GM21786 (cell line): ENCODE data around the gene CCT3.
A peak's percentile ranks its signal among the peaks of the same experiment; 100 is the strongest.

Source experiments
- ATAC-seq: cut with Tn5 transposase; IDR thresholded peaks from one replicate; pipeline ENCODE4 v1.9.1; 2021; ENCODE audit not compliant: unreplicated experiment

Gene CCT3

DNA sequence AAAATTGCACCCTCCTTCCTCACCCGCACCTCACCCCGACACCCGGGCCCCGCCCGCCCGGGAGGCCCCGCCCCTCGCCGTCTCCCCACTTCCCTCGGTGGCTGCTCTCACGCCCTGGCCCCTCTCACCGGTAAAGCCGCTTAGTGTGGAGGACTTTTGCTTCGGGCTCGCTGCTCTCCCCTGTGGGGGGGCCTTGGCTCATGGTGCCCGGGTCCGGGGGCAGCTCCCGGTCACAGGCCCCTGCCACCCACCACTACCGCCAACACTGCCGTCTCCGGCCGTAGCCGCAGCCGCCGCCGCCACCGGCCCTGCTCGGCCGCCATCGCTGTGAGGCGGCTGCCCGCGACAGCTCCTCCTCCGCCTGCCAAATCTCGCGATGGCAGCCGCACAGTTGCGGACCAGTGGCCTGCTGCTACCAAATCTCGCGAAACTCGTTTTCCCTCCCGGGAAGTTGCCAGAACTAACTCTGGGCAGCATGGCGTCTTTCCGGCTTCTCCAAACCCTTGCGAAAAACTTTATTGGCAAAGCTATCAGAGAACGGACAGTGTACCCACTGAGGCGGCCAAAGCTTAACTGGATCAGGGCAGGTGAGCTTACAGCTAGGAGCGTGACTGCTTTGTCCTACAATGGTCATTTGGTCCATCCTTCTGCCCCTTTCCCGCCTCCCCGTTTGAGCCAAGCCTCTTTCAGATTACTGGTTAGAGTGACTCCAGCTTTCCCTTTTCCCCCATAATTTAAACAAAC is 55.4 kb downstream of the CCT3 start, which contains the start of gene SMG5:
Gene SMG5, minus strand, starts transcription at position 347 of the 744 bp plus-strand sequence. Its CDS starts 145 bp downstream, at position 202.
- ATAC-seq = peak; percentile 74

DNA sequence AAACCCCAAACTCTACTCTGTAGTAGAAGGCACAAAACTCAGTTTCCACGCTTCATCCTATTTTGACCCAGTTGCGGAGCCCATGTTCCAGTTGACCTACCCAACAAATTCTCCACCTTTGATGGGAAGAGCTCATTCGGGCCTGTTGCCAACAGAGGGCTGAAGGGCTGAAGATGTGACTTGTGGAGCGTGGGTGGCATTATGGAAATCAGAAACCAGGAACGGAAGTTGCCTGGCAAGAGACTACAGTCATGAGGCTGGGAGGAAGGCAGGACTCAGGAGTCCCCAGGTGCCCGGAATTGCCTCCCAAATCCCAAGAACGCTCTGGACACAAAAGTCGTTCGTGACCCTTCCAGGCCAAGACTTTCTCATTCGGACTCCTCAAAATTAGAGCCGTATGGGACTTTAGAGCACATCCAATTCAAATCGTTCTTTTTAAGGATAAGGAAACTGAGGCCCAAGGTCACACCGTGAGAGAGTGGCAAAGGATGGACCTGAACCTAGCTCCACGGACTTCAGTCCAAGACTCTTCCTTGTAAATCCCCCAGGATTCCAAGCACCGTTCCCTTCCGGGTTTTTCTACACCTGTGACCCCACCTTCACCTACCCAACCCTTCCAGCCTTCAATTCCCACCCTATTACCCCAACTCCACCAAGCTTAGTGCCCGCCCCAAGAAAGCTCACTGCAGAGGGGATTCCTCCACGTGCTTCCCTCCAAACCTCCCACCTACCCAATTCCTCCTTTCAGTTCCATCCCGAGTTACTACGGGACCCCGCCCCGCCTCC is 56.2 kb downstream of the CCT3 start:
- peak; percentile 1 for ATAC-seq

DNA sequence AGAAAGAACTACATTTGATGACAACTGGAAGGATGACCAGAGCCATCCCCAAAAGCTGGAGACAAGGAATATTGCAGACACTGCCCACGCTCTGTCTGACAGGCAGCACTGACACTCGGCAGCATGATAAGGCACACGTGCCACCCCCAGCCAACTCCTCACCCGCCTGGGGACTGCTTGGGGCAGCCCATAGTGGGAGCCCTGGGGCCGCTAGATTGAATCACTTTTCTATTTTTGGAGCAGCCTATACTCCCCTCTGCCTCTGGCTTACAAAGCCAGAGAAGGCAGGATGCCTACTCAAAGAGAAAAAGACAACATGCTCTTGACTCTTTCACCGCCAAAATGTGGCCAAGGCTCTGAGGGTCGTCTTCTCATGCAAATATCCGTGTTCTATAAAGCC is 56.8 kb downstream of the CCT3 start:
- ATAC-seq = peak; percentile 66

DNA sequence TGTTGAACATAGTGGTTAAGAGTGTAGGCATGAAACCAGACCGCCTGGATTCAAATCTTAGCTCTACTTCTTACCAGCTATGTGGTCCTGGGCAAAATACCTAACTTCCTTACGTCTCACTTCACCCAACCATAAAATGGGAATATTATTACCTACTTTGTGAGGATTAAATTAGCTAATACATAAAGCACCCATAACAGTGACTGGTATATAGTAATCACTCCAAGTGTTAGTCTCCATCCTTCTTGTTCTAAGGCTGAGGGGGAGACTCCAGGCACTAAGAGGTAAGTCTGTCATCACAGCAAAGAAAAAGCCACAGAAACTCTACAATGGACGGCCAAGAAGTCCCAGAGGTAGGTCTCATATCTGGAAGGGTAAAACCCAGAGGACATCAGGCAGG is 58.3 kb downstream of the CCT3 start:
- ATAC-seq = no peak

DNA sequence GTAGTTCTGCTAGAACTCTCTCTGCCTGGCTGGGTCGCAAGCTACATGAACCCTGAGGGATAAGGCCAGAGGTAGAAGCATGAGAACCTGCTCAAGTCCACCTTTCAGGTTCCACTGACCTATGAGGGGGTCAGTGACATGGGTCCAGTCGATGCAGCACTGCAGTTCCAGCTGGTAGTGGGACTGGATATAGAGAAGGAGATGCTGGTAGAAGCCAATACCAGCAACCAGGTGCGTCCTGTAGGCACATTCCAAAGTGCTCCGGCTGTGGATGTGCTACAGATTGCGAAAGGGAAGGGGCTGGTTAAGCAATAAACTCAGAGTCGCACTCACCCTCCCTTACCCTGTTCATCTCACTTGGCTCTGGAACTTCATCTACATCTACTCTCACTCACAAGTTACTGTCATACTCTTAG is 61.1 kb downstream of the CCT3 start:
- ATAC-seq = no peak

DNA sequence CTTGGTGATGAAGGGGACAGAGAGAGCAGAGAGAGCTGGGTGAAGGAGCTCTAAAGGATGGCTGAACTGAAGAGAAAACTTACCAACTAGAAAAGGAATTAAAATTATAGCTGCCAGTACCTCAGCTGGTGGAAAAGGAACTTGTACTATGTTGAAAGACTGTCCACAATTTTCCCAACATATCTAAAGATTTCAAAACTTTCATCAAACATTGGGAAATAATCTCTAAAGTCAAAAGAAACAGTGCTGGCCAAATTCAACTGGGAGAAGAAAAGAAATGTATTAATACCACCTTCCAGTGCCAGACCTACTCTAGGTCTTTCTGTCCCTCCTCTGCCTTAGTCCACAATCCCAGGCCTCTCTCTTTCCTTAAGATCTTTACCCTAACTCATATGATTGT is 61.6 kb downstream of the CCT3 start:
- no peak for ATAC-seq

DNA sequence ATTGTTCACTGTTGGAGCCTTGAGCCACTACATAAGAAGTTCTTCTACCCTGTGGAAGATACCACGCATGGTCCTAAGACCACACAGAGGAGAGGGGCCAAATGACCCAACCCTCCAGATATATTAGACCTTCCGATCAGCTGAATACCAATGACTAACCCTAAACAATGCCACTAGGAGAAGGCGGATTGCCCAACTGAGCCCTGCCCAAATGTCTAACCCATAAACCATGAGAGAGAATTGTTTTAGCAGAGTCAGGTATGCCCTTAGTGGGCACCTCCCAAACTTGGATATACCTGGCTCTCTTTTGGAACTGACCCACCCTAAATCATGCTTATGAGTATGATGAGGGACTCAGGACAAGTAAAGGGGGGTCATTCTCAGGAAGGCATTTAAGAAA is 67.8 kb downstream of the CCT3 start:
- no peak for ATAC-seq

DNA sequence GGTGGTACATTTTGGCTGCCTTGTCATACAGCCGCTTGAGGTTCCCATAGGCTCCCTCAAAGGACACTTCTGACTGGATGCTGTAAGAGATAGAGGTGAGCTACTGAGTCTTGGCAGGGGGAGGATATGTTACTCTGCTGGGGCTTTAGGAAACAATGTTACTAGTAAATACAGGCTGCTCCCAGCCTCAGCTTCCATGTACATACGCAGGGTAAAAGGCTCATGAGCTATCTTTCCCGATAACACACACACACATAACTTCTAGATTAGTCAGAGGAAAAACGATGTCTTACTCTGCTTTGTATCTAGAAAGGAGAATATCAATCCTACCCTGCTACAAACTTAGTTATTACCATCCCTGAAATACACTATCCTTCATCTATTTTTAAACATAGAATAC is 69.8 kb downstream of the CCT3 start:
- no peak for ATAC-seq

DNA sequence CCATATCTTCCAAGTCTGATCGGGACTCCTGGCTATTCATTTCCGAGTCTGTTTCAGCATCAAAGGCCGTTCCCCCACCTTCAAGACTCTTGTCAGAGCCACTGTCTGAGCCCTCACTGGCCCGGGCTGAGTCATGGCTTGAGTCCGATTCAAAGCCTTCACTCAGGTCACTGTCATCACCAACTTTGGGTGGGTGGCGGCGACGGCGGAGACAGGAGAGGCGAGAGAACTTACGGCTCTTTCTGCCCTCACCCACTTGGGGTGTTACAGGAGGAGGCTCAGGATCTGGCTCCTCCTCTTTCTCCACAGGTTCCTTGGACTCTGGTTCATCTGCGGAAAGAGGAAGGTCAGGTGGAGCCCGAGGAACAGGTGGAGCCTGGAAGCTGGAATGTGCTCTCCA is 72.0 kb downstream of the CCT3 start:
- ATAC-seq = no peak

DNA sequence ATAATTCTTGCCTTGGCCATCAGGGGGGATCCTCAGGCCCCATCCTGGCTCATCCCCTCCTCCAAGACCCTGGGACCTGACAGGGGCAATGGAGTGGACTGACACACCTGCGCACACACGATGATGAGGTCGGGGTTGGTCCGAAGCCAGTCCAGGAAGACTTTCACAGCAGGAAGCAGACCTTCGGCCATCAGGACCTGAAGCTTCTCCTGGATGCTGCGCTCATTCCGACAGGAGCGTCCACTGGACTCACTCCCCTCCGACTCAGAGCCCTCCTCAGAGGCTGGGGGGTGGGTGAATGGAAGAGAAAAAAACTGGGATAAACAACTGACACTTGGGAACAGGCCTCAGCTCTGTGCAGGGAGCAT is 74.8 kb downstream of the CCT3 start:
- no peak for ATAC-seq

DNA sequence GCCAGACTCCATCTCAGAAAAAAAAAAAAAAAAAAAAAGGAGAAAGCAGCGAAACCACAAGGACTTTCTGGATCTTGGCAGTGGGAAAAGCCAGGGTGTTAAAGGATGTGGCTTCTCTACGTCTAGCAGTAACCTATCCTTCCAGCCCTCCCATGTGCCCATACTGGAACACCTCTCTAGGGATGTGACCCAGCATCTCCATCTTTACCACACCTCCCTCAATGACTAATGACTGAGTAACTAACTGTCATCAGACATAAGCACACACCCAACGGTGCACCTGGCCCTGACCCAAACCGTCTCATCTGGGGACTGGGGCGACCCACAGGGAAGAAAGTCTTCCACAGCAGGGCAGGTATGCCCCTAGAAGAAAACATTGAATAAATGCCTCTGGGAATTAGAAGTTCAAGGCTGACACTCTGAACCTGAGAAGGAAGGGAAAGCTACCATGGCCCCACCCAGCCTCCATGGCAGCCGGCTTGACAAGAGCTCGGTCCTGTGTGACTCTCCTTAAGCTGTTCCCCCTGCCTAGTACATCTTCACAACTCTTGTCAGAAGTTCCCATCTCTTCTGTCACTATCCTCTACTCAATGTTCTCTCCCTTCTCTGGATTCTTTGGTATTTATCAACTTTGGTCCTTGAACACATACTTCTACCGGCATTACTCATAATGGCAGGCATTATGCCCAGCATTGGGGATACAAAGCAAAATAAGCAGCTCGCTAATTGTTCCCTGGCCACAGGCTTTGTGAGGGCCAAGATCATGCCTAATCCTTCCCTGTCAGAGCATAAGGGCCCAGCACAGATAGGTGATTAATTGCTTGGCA is 75.4 kb downstream of the CCT3 start:
- ATAC-seq = no peak

DNA sequence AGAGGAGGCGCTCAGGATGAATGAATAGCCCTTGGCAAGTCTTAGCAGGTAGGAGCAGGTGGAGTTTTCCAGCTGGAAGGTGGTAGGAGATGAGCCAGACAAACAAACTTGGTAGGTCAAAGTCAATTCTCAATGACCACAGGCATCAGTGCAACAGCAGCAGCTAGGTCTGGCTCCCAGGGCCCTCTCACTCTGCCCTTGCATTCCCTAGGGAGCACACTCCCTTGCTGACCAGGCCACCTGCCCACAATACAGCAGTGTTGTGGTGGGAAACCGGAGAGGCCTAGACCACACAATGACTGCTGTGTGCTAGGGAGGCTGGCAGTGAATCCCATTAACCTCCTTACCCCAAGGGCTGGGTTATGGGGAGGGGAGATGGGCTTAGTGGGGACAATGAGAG is 77.2 kb downstream of the CCT3 start:
- no peak for ATAC-seq

DNA sequence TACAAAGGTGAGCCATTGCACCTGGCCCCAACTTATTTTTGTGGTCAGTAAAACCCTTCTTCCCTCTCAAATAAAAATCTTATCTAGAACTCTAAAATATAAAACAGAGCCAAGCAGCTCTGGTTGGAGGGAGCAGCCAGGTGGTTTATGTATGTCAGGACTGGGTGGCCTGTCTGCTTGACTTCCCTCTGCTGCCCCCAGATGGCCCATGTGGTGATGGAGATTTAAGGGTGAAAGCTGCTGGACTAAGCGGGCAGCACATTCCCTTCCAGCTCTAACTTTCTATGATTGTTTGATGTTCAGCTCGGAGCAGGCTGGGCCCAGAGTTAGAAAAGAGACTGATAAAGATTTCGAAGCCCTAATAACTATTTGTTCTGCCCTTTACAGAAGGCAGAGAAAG is 78.3 kb downstream of the CCT3 start:
- ATAC-seq = no peak
